ENCODE results near the gene LOXHD1.

Gene LOXHD1

GRCh38 chr18:46672062-46672970 is 15.3 kb upstream of the LOXHD1 start:
- no peak for DNase-seq

- no peak for DNase-seq
Measured at GRCh38 chr18:46668694-46669093, 11.7 kb upstream of the LOXHD1 start.

GRCh38 chr18:46668135-46668534 is 11.1 kb upstream of the LOXHD1 start:
- DNase-seq: no peak

- no peak for DNase-seq
Measured at GRCh38 chr18:46663539-46663938, 6.5 kb upstream of the LOXHD1 start.

- DNase-seq: no peak
Measured at GRCh38 chr18:46660957-46661749, 4.1 kb upstream of the LOXHD1 start.

- DNase-seq: no peak
Measured at GRCh38 chr18:46659484-46659883, 2.5 kb upstream of the LOXHD1 start.

- DNase-seq: no peak
Measured at GRCh38 chr18:46656326-46657114, 500 bp downstream of the LOXHD1 start.

GRCh38 chr18:46652372-46652771 is 4.6 kb downstream of the LOXHD1 start:
- no peak for DNase-seq

GRCh38 chr18:46650681-46651080 is 6.3 kb downstream of the LOXHD1 start:
- no peak for DNase-seq

GRCh38 chr18:46649071-46649862 is 7.8 kb downstream of the LOXHD1 start:
- DNase-seq: no peak

GRCh38 chr18:46646468-46646867 is 10.6 kb downstream of the LOXHD1 start:
- no peak for DNase-seq

- no peak for DNase-seq
Measured at GRCh38 chr18:46642561-46642960, 14.5 kb downstream of the LOXHD1 start.

GRCh38 chr18:46641917-46642316 is 15.1 kb downstream of the LOXHD1 start:
- DNase-seq: no peak

- DNase-seq: no peak
Measured at GRCh38 chr18:46639386-46639785, 17.6 kb downstream of the LOXHD1 start.

GRCh38 chr18:46636040-46636630 is 20.9 kb downstream of the LOXHD1 start:
- DNase-seq: peak; percentile 47

- DNase-seq: peak; percentile 33
Measured at GRCh38 chr18:46632401-46633071, 24.5 kb downstream of the LOXHD1 start.

- DNase-seq: no peak
Measured at GRCh38 chr18:46630991-46631390, 26.0 kb downstream of the LOXHD1 start.

GRCh38 chr18:46630160-46630559 is 26.9 kb downstream of the LOXHD1 start:
- DNase-seq: peak; percentile 45

- DNase-seq: peak; percentile 24
Measured at GRCh38 chr18:46629361-46629760, 27.7 kb downstream of the LOXHD1 start.

- DNase-seq: peak; percentile 38
Measured at GRCh38 chr18:46628206-46628605, 28.8 kb downstream of the LOXHD1 start.

- peak; percentile 15 for DNase-seq
Measured at GRCh38 chr18:46627136-46627535, 29.9 kb downstream of the LOXHD1 start.
